HCT116 (cell line): Measurements from ENCODE around the gene SDF2L1. TPM values are rescaled to one million over a fixed set of nuclear protein-coding genes. Genes with fewer than 3 reads are reported as not detected.

Source experiments
- ATAC-seq: fragments of 200-7000 bp; cut with Tn5 transposase; 2 replicates; pipeline ENCODE4 v1.9.1; 2020; ENCODE audit warnings: mild to moderate bottlenecking, moderate library complexity
- BruUV-seq: library from RNA; stranded (reverse); fragments of 400-500 nt; replicated peaks from 2 replicates; lab custom pipeline; 2021; lab: Mats Ljungman, UMichigan
- CTCF ChIA-PET: fragments of 300-600 bp; sonication (Branson Sonifier 250); formaldehyde crosslinking; loops from one replicate; lab custom pipeline; 2021; ENCODE audit warnings: antibody characterized with exemption; lab: Charles Lee
- POLR2A ChIA-PET: fragments of 300-600, 350-600 bp; sonication (Branson Sonifier 250); formaldehyde crosslinking; loops from one replicate; lab custom pipeline; 2021; ENCODE audit warnings: antibody characterized with exemption; lab: Charles Lee
- RAD21 ChIA-PET, 2 experiments: fragments of 300-600 bp; sonication (Branson Sonifier 250); formaldehyde crosslinking; loops; one replicate each; lab custom pipeline; 2023; ENCODE audit warnings: low total read pairs in 2 of 2; ENCODE audit not compliant: uncharacterized antibody in 2 of 2, unreplicated experiment in 2 of 2, low non-redundant PET in 1 of 2; lab: Charles Lee
- DNase-seq: peaks from one replicate; pipeline ENCODE4 v3.0.0-alpha.2; 2010; ENCODE audit warnings: low read depth, low spot score
- H2AFZ ChIP-seq: fragments of 200-600 bp; shearing (Covaris generic), sonication (generic); 2 replicates; pipeline ENCODE4 v1.6.1; 2017; ENCODE audit warnings: low read depth, mixed run types, mixed read lengths, antibody characterized with exemption, low read length; ENCODE audit not compliant: poor library complexity, severe bottlenecking
- H3K27ac ChIP-seq: 2 replicates; pipeline ENCODE4 v1.5.1; 2012; ENCODE audit warnings: low read depth, low read length
- H3K27me3 ChIP-seq: fragments of 200-600 bp; sonication (generic); 2 replicates; pipeline ENCODE4 v1.6.1; 2016; ENCODE audit warnings: mixed run types, low read length, mixed read lengths; ENCODE audit not compliant: insufficient read depth
- H3K36me3 ChIP-seq, 2 experiments: fragments of 200-500 bp in 1 of 2; fragments of 200-600 bp in 1 of 2; sonication (Bioruptor generic) in 1 of 2; sonication (generic) in 1 of 2; 2 replicates each; pipeline versions ENCODE4 v1.5.1 to v1.6.1; 2014 to 2016; ENCODE audit warnings: low read length in 2 of 2, inconsistent platforms in 1 of 2, mixed read lengths in 1 of 2, mixed run types in 1 of 2; ENCODE audit not compliant: insufficient read depth in 2 of 2, control insufficient read depth in 1 of 2
- H3K4me1 ChIP-seq, 2 experiments: fragments of 200-600 bp in 1 of 2; sonication (generic) in 1 of 2; 2 replicates each; pipeline versions ENCODE4 v1.5.1 to v1.6.1; 2012 to 2017; ENCODE audit warnings: low read length in 2 of 2, inconsistent platforms in 1 of 2, mild to moderate bottlenecking in 1 of 2, mixed read lengths in 1 of 2, mixed run types in 1 of 2, moderate library complexity in 1 of 2; ENCODE audit not compliant: insufficient read depth in 2 of 2, control insufficient read depth in 1 of 2
- H3K4me2 ChIP-seq: fragments of 200-600 bp; sonication (generic); 2 replicates; pipeline ENCODE4 v1.6.1; 2017; ENCODE audit warnings: mixed run types, low read length, mixed read lengths
- H3K4me3 ChIP-seq, 2 experiments: fragments of 200-600 bp in 1 of 2; sonication (generic) in 1 of 2; replicated peaks in 1 of 2; 2 replicates each; pipeline ENCODE4 v1.5.1; 2011 to 2016; ENCODE audit warnings: low read length in 2 of 2, control low read depth in 1 of 2, low read depth in 1 of 2, mild to moderate bottlenecking in 1 of 2, mixed read lengths in 1 of 2, mixed run types in 1 of 2
- H3K79me2 ChIP-seq: fragments of 200-600 bp; sonication (generic); 2 replicates; pipeline ENCODE4 v1.6.1; 2017; ENCODE audit warnings: mild to moderate bottlenecking, mixed run types, low read length, moderate library complexity, mixed read lengths; ENCODE audit not compliant: insufficient read depth
- H3K9ac ChIP-seq: fragments of 200-600 bp; sonication (generic); 2 replicates; pipeline ENCODE4 v1.6.1; 2016; ENCODE audit warnings: low read length, mixed read lengths
- H3K9me2 ChIP-seq: fragments of 200-600 bp; sonication (generic), shearing (Covaris generic); 2 replicates; pipeline ENCODE4 v1.6.1; 2017; ENCODE audit warnings: mixed run types, mild to moderate bottlenecking, moderate library complexity; ENCODE audit not compliant: insufficient read depth
- H3K9me3 ChIP-seq, 2 experiments: fragments of 200-500 bp in 1 of 2; fragments of 200-600 bp in 1 of 2; sonication (Bioruptor generic) in 1 of 2; sonication (generic) in 1 of 2; 2 replicates each; pipeline ENCODE4 v1.6.1; 2014 to 2017; ENCODE audit warnings: low read length in 2 of 2, mixed read lengths in 2 of 2, inconsistent platforms in 1 of 2, low read depth in 1 of 2, mild to moderate bottlenecking in 1 of 2, mixed run types in 1 of 2, moderate library complexity in 1 of 2; ENCODE audit not compliant: control insufficient read depth in 1 of 2, insufficient read depth in 1 of 2
- H4K20me1 ChIP-seq: fragments of 200-600 bp; sonication (generic), shearing (Covaris generic); 2 replicates; pipeline ENCODE4 v1.6.1; 2017; ENCODE audit warnings: mixed run types, mild to moderate bottlenecking, moderate library complexity; ENCODE audit not compliant: insufficient read depth
- ATF3 ChIP-seq: IDR thresholded peaks from 2 replicates; pipeline ENCODE4 v1.6.1; 2012
- EZH2 ChIP-seq: fragments of 200-600 bp; sonication (generic); IDR thresholded peaks from 2 replicates; pipeline ENCODE4 v1.6.1; 2017; ENCODE audit warnings: antibody characterized with exemption, mixed run types
- POLR2A ChIP-seq: IDR thresholded peaks from 2 replicates; pipeline ENCODE4 v1.7.0; 2011; ENCODE audit warnings: borderline replicate concordance; ENCODE audit not compliant: insufficient read depth, insufficient read length; ENCODE audit errors: extremely low read depth
- REST ChIP-seq: IDR thresholded peaks from 2 replicates; pipeline ENCODE4 v1.6.1; 2012; ENCODE audit warnings: low read depth
- SIN3A ChIP-seq: IDR thresholded peaks from 2 replicates; pipeline ENCODE4 v1.6.1; 2012; ENCODE audit warnings: low read depth
- SRF ChIP-seq: IDR thresholded peaks from 2 replicates; pipeline ENCODE4 v1.6.1; 2012; ENCODE audit warnings: low read depth
- YY1 ChIP-seq: IDR thresholded peaks from 2 replicates; pipeline ENCODE4 v1.6.1; 2011; ENCODE audit warnings: low read length, low read depth, moderate library complexity, mild to moderate bottlenecking; ENCODE audit not compliant: insufficient replicate concordance; ENCODE audit errors: extremely low read depth
- ZFX ChIP-seq: fragments of 450-650 bp; IDR thresholded peaks from 2 replicates; pipeline ENCODE4 v1.6.1; 2017
- ZNF274 ChIP-seq: fragments of 200-500 bp; sonication (Bioruptor generic); IDR thresholded peaks from 2 replicates; pipeline ENCODE4 v1.6.1; 2014; ENCODE audit warnings: mild to moderate bottlenecking, low read depth, low read length, inconsistent platforms
- intact Hi-C: fragments of 100-400 bp; cut with micrococcal nuclease; formaldehyde crosslinking; loops from 2 replicates; pipeline ENCODE4 v1.10.0; 2022
- total RNA-seq: library from RNA; stranded (reverse); gene quantifications from one replicate; pipeline ENCODE4 v1.2.1, GENCODE V29; 2021; ENCODE audit not compliant: unreplicated experiment
- TF ChIP-seq, protein P1 (sequence below): IDR thresholded peaks from 2 replicates; pipeline ENCODE4 v1.6.1; 2012
- TF ChIP-seq, protein P2 (sequence below): IDR thresholded peaks from 2 replicates; pipeline ENCODE4 v1.6.1; 2011; ENCODE audit warnings: mild to moderate bottlenecking, low read length, moderate library complexity; ENCODE audit not compliant: insufficient replicate concordance; ENCODE audit errors: extremely low read depth

The SDF2L1 gene
- total RNA-seq, 1 experiment from 2014 or later: 86.2 TPM

GRCh38 chr22:21669026-21669425 lies 26.9 kb downstream of the SDF2L1 start:
- RAD21 ChIA-PET: no interaction called here

DNA sequence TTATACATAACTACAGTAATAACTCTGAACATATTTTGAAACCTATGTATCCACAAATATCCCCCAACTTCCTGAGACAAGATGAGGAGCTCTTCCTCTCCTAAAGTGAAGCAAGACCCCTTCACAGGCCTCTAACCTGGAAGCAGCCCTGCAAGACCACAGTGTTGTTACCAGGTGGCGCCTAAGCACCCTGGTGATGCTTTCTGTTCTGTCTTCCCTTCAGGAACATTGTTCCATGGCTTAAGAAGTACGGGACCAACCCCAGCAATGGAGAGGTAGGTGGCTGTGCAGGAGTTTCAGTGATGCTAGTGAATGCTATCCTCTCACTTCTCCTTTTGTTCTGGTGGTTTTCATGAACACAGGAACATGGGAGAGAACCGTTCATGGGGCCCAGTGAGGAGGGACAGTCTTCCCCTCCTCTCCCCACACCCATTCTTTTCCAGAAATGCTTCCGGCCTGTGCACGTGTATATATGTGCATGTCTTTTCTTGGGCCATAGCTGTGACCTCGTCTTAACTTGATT lies 30.1 kb downstream of the SDF2L1 start:
- Histone ChIP-seq H3K27me3 (no peaks in the 10 kb centered on the region), H3K4me3 (no peak overlapping the region), H3K9me3 (no peaks in the 10 kb centered on the region), H3K9me2 (no peaks in the 10 kb centered on the region), H2AFZ (no peak overlapping the region), H3K36me3 (peaks cover 21 to 33% of the 10 kb centered on the region in 2 experiments; a peak in 3 of 4 replicates), H3K79me2 (peaks cover 29% of the 10 kb centered on the region), H3K9ac (no peak overlapping the region), H4K20me1 (no peaks in the 10 kb centered on the region), H3K4me1 (peaks cover 3 to 4% of the 10 kb centered on the region in 2 experiments; a peak in 2 of 4 replicates), H3K4me2 (no peak overlapping the region), H3K27ac (no peak overlapping the region)
- BruUV-seq: no TSS peak
- ATAC-seq (no peak), DNase-seq (no peak)
- ChIA-PET RAD21 (no interaction called here), POLR2A (no interaction called here), CTCF (no interaction called here)
- intact Hi-C loops: no loop called here
- no peak for TF ChIP-seq ATF3
- TF ChIP-seq, protein P1, sequence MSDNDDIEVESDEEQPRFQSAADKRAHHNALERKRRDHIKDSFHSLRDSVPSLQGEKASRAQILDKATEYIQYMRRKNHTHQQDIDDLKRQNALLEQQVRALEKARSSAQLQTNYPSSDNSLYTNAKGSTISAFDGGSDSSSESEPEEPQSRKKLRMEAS: no peak
- no peak for TF ChIP-seq POLR2A
- no peak for TF ChIP-seq EZH2
- TF ChIP-seq, protein P2, sequence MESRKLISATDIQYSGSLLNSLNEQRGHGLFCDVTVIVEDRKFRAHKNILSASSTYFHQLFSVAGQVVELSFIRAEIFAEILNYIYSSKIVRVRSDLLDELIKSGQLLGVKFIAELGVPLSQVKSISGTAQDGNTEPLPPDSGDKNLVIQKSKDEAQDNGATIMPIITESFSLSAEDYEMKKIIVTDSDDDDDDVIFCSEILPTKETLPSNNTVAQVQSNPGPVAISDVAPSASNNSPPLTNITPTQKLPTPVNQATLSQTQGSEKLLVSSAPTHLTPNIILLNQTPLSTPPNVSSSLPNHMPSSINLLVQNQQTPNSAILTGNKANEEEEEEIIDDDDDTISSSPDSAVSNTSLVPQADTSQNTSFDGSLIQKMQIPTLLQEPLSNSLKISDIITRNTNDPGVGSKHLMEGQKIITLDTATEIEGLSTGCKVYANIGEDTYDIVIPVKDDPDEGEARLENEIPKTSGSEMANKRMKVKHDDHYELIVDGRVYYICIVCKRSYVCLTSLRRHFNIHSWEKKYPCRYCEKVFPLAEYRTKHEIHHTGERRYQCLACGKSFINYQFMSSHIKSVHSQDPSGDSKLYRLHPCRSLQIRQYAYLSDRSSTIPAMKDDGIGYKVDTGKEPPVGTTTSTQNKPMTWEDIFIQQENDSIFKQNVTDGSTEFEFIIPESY: no peak
- no peak for TF ChIP-seq ZFX
- no peak for TF ChIP-seq SIN3A
- no peak for TF ChIP-seq ZNF274
- no peak for TF ChIP-seq YY1
- no peak for TF ChIP-seq REST
- TF ChIP-seq SRF: no peak

More at GRCh38 chr22:21669026-21669425, 26.9 kb downstream of the SDF2L1 start:
- Histone ChIP-seq H3K36me3 (peaks cover 21 to 26% of the 10 kb centered on the region in 2 experiments; a peak in 3 of 4 replicates), H3K9me2 (no peaks in the 10 kb centered on the region), H3K4me1 (peaks cover 9 to 17% of the 10 kb centered on the region in 2 experiments; a peak in 3 of 4 replicates), H3K4me2 (no peak overlapping the region), H4K20me1 (no peaks in the 10 kb centered on the region), H3K4me3 (no peak overlapping the region), H3K27ac (no peak overlapping the region), H2AFZ (no peak overlapping the region), H3K9me3 (no peaks in the 10 kb centered on the region), H3K27me3 (no peaks in the 10 kb centered on the region), H3K79me2 (peaks cover 39% of the 10 kb centered on the region), H3K9ac (no peak overlapping the region)
- no TSS peak for BruUV-seq
- intact Hi-C loops: no loop called here
- ATAC-seq: no peak
- DNase-seq: no peak
- POLR2A ChIA-PET: no interaction called here
- TF ChIP-seq, protein P1: no peak
- CTCF ChIA-PET: no interaction called here
